WTC11 (cell line): ENCODE results near the gene CAMK2D. TPM values are rescaled to one million over a fixed set of nuclear protein-coding genes. Genes with fewer than 3 reads are reported as not detected.
"Not testable (repeated sequence)": the region's sequence is repeated elsewhere in the genome, so short reads cannot be mapped to it uniquely, and the experiment has no call there.

ENCODE experiments used
- ATAC-seq: fragments of 200-7000 bp; cut with Tn5 transposase; 2 replicates; pipeline ENCODE4 v1.10.0; 2021; ENCODE audit warnings: mild to moderate bottlenecking, moderate library complexity
- CTCF ChIA-PET: fragments of 300-600 bp; sonication (Branson Sonifier 250); formaldehyde crosslinking; loops from one replicate; lab custom pipeline; 2021; ENCODE audit warnings: antibody characterized with exemption; lab: Charles Lee
- POLR2A ChIA-PET: fragments of 350-600 bp; sonication (Branson Sonifier 250); formaldehyde crosslinking; loops from one replicate; lab custom pipeline; 2021; ENCODE audit warnings: antibody characterized with exemption; lab: Charles Lee
- DNase-seq: peaks from one replicate; pipeline ENCODE4 v3.0.0; 2021; ENCODE audit warnings: low spot score
- H3K27ac Mint-ChIP-seq: 2 replicates; pipeline ENCODE4 v1.8.0; 2021; ENCODE audit warnings: mixed read lengths
- H3K27me3 Mint-ChIP-seq: 2 replicates; pipeline ENCODE4 v1.8.0; 2021; ENCODE audit warnings: low read depth, mild to moderate bottlenecking, moderate library complexity, mixed read lengths
- H3K36me3 Mint-ChIP-seq: 2 replicates; pipeline ENCODE4 v1.8.0; 2021; ENCODE audit warnings: mixed read lengths
- H3K4me1 Mint-ChIP-seq: 2 replicates; pipeline ENCODE4 v1.8.0; 2022; ENCODE audit warnings: mixed read lengths
- H3K4me3 Mint-ChIP-seq: 2 replicates; pipeline ENCODE4 v1.8.0; 2021; ENCODE audit warnings: mild to moderate bottlenecking, moderate library complexity, mixed read lengths
- H3K9me3 Mint-ChIP-seq: 2 replicates; pipeline ENCODE4 v1.8.0; 2021; ENCODE audit warnings: mixed read lengths
- ATF3 ChIP-seq: sonication (generic); formaldehyde crosslinking; conservative IDR thresholded peaks from 2 replicates; pipeline ENCODE4 v1.8.1; 2022; ENCODE audit warnings: mild to moderate bottlenecking, missing genetic modification reagents
- ATF6 ChIP-seq: sonication (generic); formaldehyde crosslinking; IDR thresholded peaks from 2 replicates; pipeline ENCODE4 v1.8.1; 2023; ENCODE audit warnings: mild to moderate bottlenecking, missing genetic modification reagents
- CBFB ChIP-seq: sonication (generic); formaldehyde crosslinking; IDR thresholded peaks from 2 replicates; pipeline ENCODE4 v1.8.1; 2022; ENCODE audit warnings: mild to moderate bottlenecking, low read depth, missing genetic modification reagents
- E2F4 ChIP-seq: sonication (generic); formaldehyde crosslinking; IDR thresholded peaks from 2 replicates; pipeline ENCODE4 v1.8.1; 2022; ENCODE audit warnings: low read depth, mild to moderate bottlenecking, moderate library complexity, missing genetic modification reagents, borderline replicate concordance
- FOXK1 ChIP-seq: sonication (generic); formaldehyde crosslinking; IDR thresholded peaks from 2 replicates; pipeline ENCODE4 v1.8.0; 2022; ENCODE audit warnings: mild to moderate bottlenecking, moderate library complexity, missing genetic modification reagents
- FOXP1 ChIP-seq: sonication (generic); formaldehyde crosslinking; IDR thresholded peaks from 2 replicates; pipeline ENCODE4 v1.8.0; 2022; ENCODE audit warnings: missing genetic modification reagents, mild to moderate bottlenecking, moderate library complexity, borderline replicate concordance
- GABPB1 ChIP-seq: sonication (generic); formaldehyde crosslinking; IDR thresholded peaks from 2 replicates; pipeline ENCODE4 v1.8.1; 2023; ENCODE audit warnings: mild to moderate bottlenecking, missing genetic modification reagents
- MLX ChIP-seq: sonication (generic); formaldehyde crosslinking; IDR thresholded peaks from 2 replicates; pipeline ENCODE4 v1.8.1; 2023; ENCODE audit warnings: mild to moderate bottlenecking, missing genetic modification reagents, moderate library complexity
- MXD4 ChIP-seq: fragments of 250-450 bp; sonication (Bioruptor Pico); IDR thresholded peaks from 2 replicates; pipeline ENCODE4 v1.8.0; 2021; ENCODE audit warnings: mild to moderate bottlenecking, moderate library complexity, borderline replicate concordance
- TEAD1 ChIP-seq: sonication (generic); formaldehyde crosslinking; IDR thresholded peaks from 2 replicates; pipeline ENCODE4 v1.8.0; 2022; ENCODE audit warnings: mild to moderate bottlenecking, missing genetic modification reagents
- TP53 ChIP-seq: sonication (generic); formaldehyde crosslinking; IDR thresholded peaks from 2 replicates; pipeline ENCODE4 v1.8.1; 2023; ENCODE audit warnings: mild to moderate bottlenecking, missing genetic modification reagents
- ZNF219 ChIP-seq: sonication (generic); formaldehyde crosslinking; IDR thresholded peaks from 2 replicates; pipeline ENCODE4 v1.8.0; 2023; ENCODE audit warnings: missing genetic modification reagents, mild to moderate bottlenecking, borderline replicate concordance
- ZNF396 ChIP-seq: fragments of 250-450 bp; sonication (Bioruptor Pico); IDR thresholded peaks from 2 replicates; pipeline ENCODE4 v1.8.0; 2021; ENCODE audit warnings: mild to moderate bottlenecking, moderate library complexity, borderline replicate concordance
- ZNF671 ChIP-seq: fragments of 250-450 bp; sonication (Bioruptor Pico); IDR thresholded peaks from 2 replicates; pipeline ENCODE4 v1.8.0; 2021; ENCODE audit warnings: mild to moderate bottlenecking
- total RNA-seq: library from RNA; stranded (reverse); gene quantifications from 3 replicates; pipeline ENCODE4 v1.2.3, GENCODE V29; 2021
- TF ChIP-seq, protein P1 (sequence below): sonication (generic); formaldehyde crosslinking; conservative IDR thresholded peaks from 2 replicates; pipeline ENCODE4 v1.8.1; 2023; ENCODE audit warnings: mild to moderate bottlenecking, low read depth, missing genetic modification reagents, moderate library complexity

Gene CAMK2D
- total RNA-seq, 1 experiment from 2014 or later = 16.5 TPM

DNA sequence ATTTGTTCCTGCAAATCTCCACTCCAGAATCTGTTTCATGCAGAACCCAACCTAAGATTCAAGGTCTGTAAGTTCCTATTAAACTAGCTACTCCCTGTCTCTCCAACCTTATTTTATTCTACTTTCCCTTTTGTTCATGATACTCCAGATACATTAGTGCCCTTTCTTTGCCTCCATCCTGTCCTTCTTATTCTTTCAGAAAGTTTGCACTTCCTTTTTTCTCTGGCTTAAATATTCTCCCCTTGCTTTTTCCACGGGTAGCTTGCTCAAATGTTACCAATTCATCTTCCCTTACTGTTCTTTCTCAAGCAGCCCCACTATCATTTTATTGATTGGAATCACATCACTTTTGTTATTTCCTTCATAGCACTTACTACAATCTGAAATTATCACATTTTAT, 72.1 kb downstream of the CAMK2D start:
- no peak for DNase-seq
- no peaks in the 10 kb centered on the region for H3K36me3 Mint-ChIP-seq
- TF ChIP-seq FOXK1 (no peak), ZNF219 (CRISPR knock-in tag) (no peak), E2F4 (CRISPR knock-in tag) (no peak), TEAD1 (CRISPR knock-in tag) (no peak), ATF3 (CRISPR knock-in tag) (no peak), TP53 (no peak), CBFB (CRISPR knock-in tag) (no peak), FOXP1 (CRISPR knock-in tag) (no peak), MLX (CRISPR knock-in tag) (no peak)
- TF ChIP-seq, protein P1, sequence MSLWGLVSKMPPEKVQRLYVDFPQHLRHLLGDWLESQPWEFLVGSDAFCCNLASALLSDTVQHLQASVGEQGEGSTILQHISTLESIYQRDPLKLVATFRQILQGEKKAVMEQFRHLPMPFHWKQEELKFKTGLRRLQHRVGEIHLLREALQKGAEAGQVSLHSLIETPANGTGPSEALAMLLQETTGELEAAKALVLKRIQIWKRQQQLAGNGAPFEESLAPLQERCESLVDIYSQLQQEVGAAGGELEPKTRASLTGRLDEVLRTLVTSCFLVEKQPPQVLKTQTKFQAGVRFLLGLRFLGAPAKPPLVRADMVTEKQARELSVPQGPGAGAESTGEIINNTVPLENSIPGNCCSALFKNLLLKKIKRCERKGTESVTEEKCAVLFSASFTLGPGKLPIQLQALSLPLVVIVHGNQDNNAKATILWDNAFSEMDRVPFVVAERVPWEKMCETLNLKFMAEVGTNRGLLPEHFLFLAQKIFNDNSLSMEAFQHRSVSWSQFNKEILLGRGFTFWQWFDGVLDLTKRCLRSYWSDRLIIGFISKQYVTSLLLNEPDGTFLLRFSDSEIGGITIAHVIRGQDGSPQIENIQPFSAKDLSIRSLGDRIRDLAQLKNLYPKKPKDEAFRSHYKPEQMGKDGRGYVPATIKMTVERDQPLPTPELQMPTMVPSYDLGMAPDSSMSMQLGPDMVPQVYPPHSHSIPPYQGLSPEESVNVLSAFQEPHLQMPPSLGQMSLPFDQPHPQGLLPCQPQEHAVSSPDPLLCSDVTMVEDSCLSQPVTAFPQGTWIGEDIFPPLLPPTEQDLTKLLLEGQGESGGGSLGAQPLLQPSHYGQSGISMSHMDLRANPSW (CRISPR knock-in tag) = no peak
- ChIA-PET CTCF (no interaction called here), POLR2A (no interaction called here)
- no peaks in the 10 kb centered on the region for H3K4me1 Mint-ChIP-seq
- H3K27ac Mint-ChIP-seq = no peak overlapping the region
- no peak for ATAC-seq
- no peak overlapping the region for H3K4me3 Mint-ChIP-seq
- H3K27me3 Mint-ChIP-seq = no peaks in the 10 kb centered on the region
- H3K9me3 Mint-ChIP-seq = no peaks in the 10 kb centered on the region

DNA sequence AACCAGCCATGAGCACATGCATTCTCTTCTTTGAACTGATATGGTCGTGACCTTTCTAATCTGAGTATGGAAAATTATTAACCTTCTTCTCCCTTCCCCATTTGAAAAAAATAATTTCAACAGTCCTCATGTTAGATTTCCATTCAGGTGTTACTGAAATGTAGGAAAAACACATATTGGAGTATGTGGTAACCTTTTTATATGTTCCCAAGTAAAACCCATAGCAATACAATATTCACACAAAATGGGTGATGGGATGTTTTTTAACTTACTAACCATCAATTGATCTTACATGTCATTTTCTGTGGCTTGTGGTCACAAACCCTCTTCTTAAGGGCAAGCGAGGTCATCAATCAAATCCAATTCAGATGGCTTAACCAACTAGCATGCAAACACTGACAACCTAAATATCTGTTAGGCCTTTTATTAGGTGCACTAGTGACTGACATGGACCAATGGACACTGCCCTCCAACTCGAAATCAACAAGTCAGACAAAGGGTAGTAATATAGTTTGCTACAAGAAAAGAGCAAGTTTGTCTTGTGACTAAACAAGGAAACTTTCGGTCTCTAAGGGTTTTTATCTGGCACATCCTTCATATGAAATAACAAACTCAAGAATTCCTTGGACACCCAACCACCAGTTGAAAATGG, 74.3 kb downstream of the CAMK2D start:
- H3K27me3 Mint-ChIP-seq = no peaks in the 10 kb centered on the region
- ATAC-seq (no peak), DNase-seq (no peak)
- H3K36me3 Mint-ChIP-seq = no peaks in the 10 kb centered on the region
- H3K9me3 Mint-ChIP-seq = no peaks in the 10 kb centered on the region
- ChIA-PET POLR2A (no interaction called here), CTCF (no interaction called here)
- no peak overlapping the region for H3K4me3 Mint-ChIP-seq
- H3K4me1 Mint-ChIP-seq = no peaks in the 10 kb centered on the region
- H3K27ac Mint-ChIP-seq = no peak overlapping the region
- no peak for TF ChIP-seq ZNF671
- TF ChIP-seq ZNF396 (CRISPR knock-in tag) = no peak
- no peak for TF ChIP-seq GABPB1
- TF ChIP-seq, all 79 proteins: peak for 0

GRCh38 chr4:113685157-113685556, 76.4 kb downstream of the CAMK2D start:
- CTCF ChIA-PET = interaction anchor here (0.6 to 1.4 kb wide), 7 partner anchors 9 to 290 kb away, joined by 3 to 7 read pairs (median 5); no protein-coding TSS in a partner anchor
- not testable (repeated sequence) for ATAC-seq

DNA sequence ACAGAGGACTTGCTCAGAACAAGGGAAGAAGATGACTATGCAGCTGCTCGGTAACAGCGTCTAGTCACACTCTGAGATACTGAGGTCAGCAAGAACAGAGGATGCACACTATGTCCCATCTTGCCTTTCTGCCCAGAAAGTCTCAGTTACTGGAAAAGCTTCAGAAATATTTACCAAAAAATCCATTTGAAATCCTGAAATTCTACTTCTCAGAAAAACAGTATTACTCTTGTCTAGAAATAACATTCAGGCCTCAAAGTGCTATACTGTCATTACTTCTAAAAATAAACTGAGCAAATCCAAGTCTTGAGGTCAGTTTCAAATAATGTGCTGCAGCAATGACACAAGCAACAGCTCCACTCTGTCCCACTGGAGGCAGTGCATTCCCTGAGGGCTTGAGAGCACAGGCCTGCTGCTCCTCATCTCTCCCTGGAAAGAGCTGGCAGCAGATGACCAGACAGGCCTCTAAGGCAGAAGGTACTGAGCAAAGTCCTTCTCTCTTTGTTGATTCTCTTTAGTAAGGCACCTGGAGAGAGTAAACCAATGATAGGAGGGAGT, 76.9 kb downstream of the CAMK2D start:
- Mint-ChIP-seq H3K4me3 (no peak overlapping the region), H3K36me3 (peaks cover 7% of the 10 kb centered on the region), H3K27ac (no peak overlapping the region), H3K27me3 (no peaks in the 10 kb centered on the region), H3K9me3 (peaks cover 16% of the 10 kb centered on the region), H3K4me1 (no peaks in the 10 kb centered on the region)
- DNase-seq (peak; percentile 14), ATAC-seq (peak; percentile 91)
- POLR2A ChIA-PET = no interaction called here
- CTCF ChIA-PET = interaction anchor here (0.6 to 1.4 kb wide), 8 partner anchors 9 to 1306 kb away, joined by 3 to 7 read pairs (median 4); no protein-coding TSS in a partner anchor
- TF ChIP-seq MXD4 (CRISPR knock-in tag) = no peak
- no peak for TF ChIP-seq FOXP1 (CRISPR knock-in tag)
- no peak for TF ChIP-seq ATF6 (CRISPR knock-in tag)

More at GRCh38 chr4:113685157-113685556, 76.4 kb downstream of the CAMK2D start:
- POLR2A ChIA-PET, H3K4me3 Mint-ChIP-seq, H3K36me3 Mint-ChIP-seq, DNase-seq, H3K27me3 Mint-ChIP-seq, H3K27ac Mint-ChIP-seq, H3K4me1 Mint-ChIP-seq: not testable (repeated sequence)
- peaks cover 16% of the 10 kb centered on the region for H3K9me3 Mint-ChIP-seq
